HG03280 (cell line): Measurements from ENCODE around the gene S1PR5.
"Not testable (repeated sequence)": the region's sequence is repeated elsewhere in the genome, so short reads cannot be mapped to it uniquely, and the experiment has no call there.

Experiments
- ATAC-seq: cut with Tn5 transposase; IDR thresholded peaks from one replicate; pipeline ENCODE4 v1.9.1; 2021; ENCODE audit warnings: mild to moderate bottlenecking, moderate library complexity; ENCODE audit not compliant: unreplicated experiment

S1PR5 gene

GRCh38 chr19:10517361-10517759 lies at the start of gene S1PR5:
Gene S1PR5, minus strand, starts transcription at chr19:10517447. Its CDS starts 2,436 bp downstream, at chr19:10515011.
- no peak for ATAC-seq

- ATAC-seq, result no peak
Observed at GRCh38 chr19:10566658-10567410, 49.6 kb upstream of the S1PR5 start.

- ATAC-seq, result no peak
Observed at GRCh38 chr19:10566408-10566657, 49.1 kb upstream of the S1PR5 start.

- peak; percentile 46 for ATAC-seq
Observed at GRCh38 chr19:10565567-10566407, 48.5 kb upstream of the S1PR5 start, which contains the start of gene KRI1. Gene KRI1, minus strand, starts transcription at chr19:10566010. Its CDS starts 11 bp downstream, at chr19:10565999.

- no peak for ATAC-seq
Observed at GRCh38 chr19:10565028-10565566, 47.9 kb upstream of the S1PR5 start.

- ATAC-seq, result no peak
Observed at GRCh38 chr19:10562609-10563008, 45.4 kb upstream of the S1PR5 start.

GRCh38 chr19:10560154-10560553 lies 42.9 kb upstream of the S1PR5 start:
- ATAC-seq, result no peak

- ATAC-seq, result no peak
Observed at GRCh38 chr19:10557603-10558197, 40.5 kb upstream of the S1PR5 start.

GRCh38 chr19:10555610-10555973 lies 38.3 kb upstream of the S1PR5 start:
- ATAC-seq, result no peak

- no peak for ATAC-seq
Observed at GRCh38 chr19:10554760-10555609, 37.7 kb upstream of the S1PR5 start.

- ATAC-seq, result no peak
Observed at GRCh38 chr19:10553943-10554381, 36.7 kb upstream of the S1PR5 start.

GRCh38 chr19:10553087-10553667 lies 35.9 kb upstream of the S1PR5 start:
- ATAC-seq, result no peak

GRCh38 chr19:10552510-10553053 lies 35.3 kb upstream of the S1PR5 start:
- no peak for ATAC-seq

GRCh38 chr19:10551698-10552301 lies 34.6 kb upstream of the S1PR5 start:
- ATAC-seq, result no peak

- ATAC-seq, result not testable (repeated sequence)
Observed at GRCh38 chr19:10551006-10551405, 33.8 kb upstream of the S1PR5 start.

GRCh38 chr19:10550336-10550735 lies 33.1 kb upstream of the S1PR5 start:
- no peak for ATAC-seq

- no peak for ATAC-seq
Observed at GRCh38 chr19:10549733-10550132, 32.5 kb upstream of the S1PR5 start.

- no peak for ATAC-seq
Observed at GRCh38 chr19:10548746-10549276, 31.6 kb upstream of the S1PR5 start.

GRCh38 chr19:10546817-10547216 lies 29.6 kb upstream of the S1PR5 start:
- ATAC-seq, result no peak
